ENCODE data around the gene ADAMTSL4. TPM values are rescaled to one million over a fixed set of nuclear protein-coding genes. Genes with fewer than 3 reads are reported as not detected.
A peak's percentile ranks its signal among the peaks of the same experiment; 100 is the strongest.

Gene ADAMTSL4
- total and polyA plus RNA-seq, 10 donors, result 2.8 to 19.1 (median 11.1) TPM

GRCh38 chr1:150553392-150554085 is 4.3 kb downstream of the ADAMTSL4 start:
- peak; percentile 73 for DNase-seq
- Histone ChIP-seq H3K27ac (peak overlapping the region in 6 of 8 donors; percentile 63 to 86 (median 79)), H3K4me3 (no peak overlapping the region), H3K36me3 (peaks cover 0 to 43% (median 0%) of the 10 kb centered on the region in 6 donors), H3K27me3 (replicated peaks in 1 of 7) (peaks cover 0 to 21% (median 0%) of the 10 kb centered on the region in 7 donors), H3K4me1 (peaks cover 26 to 88% (median 62%) of the 10 kb centered on the region in 6 donors), H3K9me3 (no peaks in the 10 kb centered on the region)
- whole genome bisulfite sequencing, 5 donors, result 80 to 88% (median 86%) methylated on average over 13 to 23 of the region's 23 CpGs
- TF ChIP-seq POLR2AphosphoS5 (IDR thresholded peaks at IDR 0.05) (peak in 2 of 3 donors; percentile 18 to 55), POLR2A (IDR thresholded peaks at IDR 0.05) (no peak), CTCF (IDR thresholded peaks at IDR 0.05 in 8 of 11, conservative IDR thresholded peaks at IDR 0.05 in 3 of 11) (no peak)
- intact Hi-C loops (cut with DNase I; ENCODE audit: low total_unique reads), result no loop called here

DNA sequence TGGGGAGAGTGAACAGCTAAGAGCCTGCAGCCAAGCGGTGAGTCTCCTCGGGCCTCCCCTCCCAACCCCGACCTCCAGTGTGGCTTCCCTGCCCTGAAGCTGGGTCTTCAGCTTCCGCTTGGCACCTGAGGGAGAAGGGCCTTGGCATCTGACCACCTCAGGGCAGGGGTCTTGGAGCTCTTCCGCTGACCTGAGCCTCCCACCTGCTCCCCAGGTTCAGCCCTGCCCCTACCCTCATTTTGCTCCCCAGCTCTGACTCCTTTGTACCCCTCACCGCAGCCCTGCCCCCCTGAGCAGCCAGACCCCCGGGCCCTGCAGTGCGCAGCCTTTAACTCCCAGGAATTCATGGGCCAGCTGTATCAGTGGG is 4.9 kb downstream of the ADAMTSL4 start:
- Histone ChIP-seq H3K27ac (peak overlapping the region in 3 of 8 donors; percentile 82 to 86 (median 85)), H3K4me3 (no peak overlapping the region), H3K27me3 (replicated peaks in 1 of 7) (peaks cover 0 to 16% (median 0%) of the 10 kb centered on the region in 7 donors), H3K9me3 (no peaks in the 10 kb centered on the region), H3K36me3 (peaks cover 0 to 43% (median 0%) of the 10 kb centered on the region in 6 donors), H3K4me1 (peaks cover 25 to 89% (median 64%) of the 10 kb centered on the region in 6 donors)
- WGBS, 5 donors, result 86 to 95% (median 92%) methylated on average over 6 to 8 of the region's 8 CpGs
- intact Hi-C loops (cut with DNase I; ENCODE audit: low total_unique reads), result no loop called here
- DNase-seq, result no peak
- TF ChIP-seq CTCF (IDR thresholded peaks at IDR 0.05 in 8 of 11, conservative IDR thresholded peaks at IDR 0.05 in 3 of 11) (no peak), POLR2AphosphoS5 (IDR thresholded peaks at IDR 0.05) (peak in 2 of 3 donors; percentile 21 to 39), POLR2A (IDR thresholded peaks at IDR 0.05) (no peak)

DNA sequence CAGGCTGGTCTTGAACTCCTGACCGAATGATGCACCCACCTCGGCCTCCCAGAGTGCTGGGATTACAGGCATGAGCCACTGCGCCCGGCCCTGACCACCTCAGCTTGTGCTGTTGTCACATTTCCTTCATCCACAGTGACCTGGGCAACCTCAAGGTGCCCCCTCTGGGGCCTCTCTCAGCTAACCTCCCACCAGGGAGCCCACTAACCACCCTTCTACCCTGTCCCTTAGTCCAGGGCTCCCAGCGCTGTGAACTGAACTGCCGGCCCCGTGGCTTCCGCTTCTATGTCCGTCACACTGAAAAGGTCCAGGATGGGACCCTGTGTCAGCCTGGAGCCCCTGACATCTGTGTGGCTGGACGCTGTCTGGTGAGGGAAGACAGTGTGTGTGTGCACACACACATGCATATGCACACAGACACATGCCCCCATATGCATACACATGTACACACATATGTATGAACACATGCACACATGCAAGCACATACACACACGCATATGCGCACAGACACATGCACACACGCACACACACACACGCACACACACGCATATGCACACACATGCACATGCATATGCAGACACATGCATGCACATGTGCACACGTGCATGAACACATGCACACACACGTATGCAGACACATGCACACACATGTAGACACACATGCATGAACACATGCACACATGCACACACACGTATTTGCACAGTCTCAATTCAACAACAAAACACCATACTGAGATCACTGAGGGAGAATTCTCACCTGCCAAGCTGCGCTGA is 6.2 kb downstream of the ADAMTSL4 start:
- peaks cover 0 to 4% (median 0%) of the 10 kb centered on the region in 7 donors for H3K27me3 ChIP-seq (replicated peaks in 1 of 7)
- peaks cover 0 to 43% (median 0%) of the 10 kb centered on the region in 6 donors for H3K36me3 ChIP-seq
- intact Hi-C loops (cut with DNase I; ENCODE audit: low total_unique reads), result no loop called here
- no peak overlapping the region for H3K27ac ChIP-seq
- peaks cover 30 to 90% (median 66%) of the 10 kb centered on the region in 6 donors for H3K4me1 ChIP-seq
- 85 to 92% (median 90%) methylated on average over 15 to 19 of the region's 19 CpGs for WGBS, 5 donors
- peak; percentile 63 for DNase-seq
- TF ChIP-seq POLR2AphosphoS5 (IDR thresholded peaks at IDR 0.05) (peak in 1 of 3 donors; percentile 60), POLR2A (IDR thresholded peaks at IDR 0.05) (no peak)
- no peak overlapping the region for H3K4me3 ChIP-seq
- H3K9me3 ChIP-seq, result no peaks in the 10 kb centered on the region

- Histone ChIP-seq H3K36me3 (peaks cover 0 to 43% (median 0%) of the 10 kb centered on the region in 6 donors), H3K4me3 (no peak overlapping the region), H3K9me3 (no peaks in the 10 kb centered on the region), H3K4me1 (peaks cover 29 to 90% (median 64%) of the 10 kb centered on the region in 6 donors), H3K27ac (peak overlapping the region in 1 of 8 donors; percentile 13), H3K27me3 (replicated peaks in 1 of 7) (no peaks in the 10 kb centered on the region)
- WGBS, 5 donors, result 81 to 89% (median 82%) methylated on average over 18 to 26 of the region's 26 CpGs
- intact Hi-C loops (cut with DNase I; ENCODE audit: low total_unique reads), result no loop called here
- TF ChIP-seq CTCF (IDR thresholded peaks at IDR 0.05 in 8 of 11, conservative IDR thresholded peaks at IDR 0.05 in 3 of 11), result no peak
- TF ChIP-seq POLR2A (IDR thresholded peaks at IDR 0.05), result no peak
- peak in 2 of 3 donors; percentile 7 to 38 for TF ChIP-seq POLR2AphosphoS5 (IDR thresholded peaks at IDR 0.05)
- peak; percentile 68 for DNase-seq
Observed at GRCh38 chr1:150555971-150556865, 7.0 kb downstream of the ADAMTSL4 start.

Measured in spleen (tissue), 11 donors.